Ishikawa (cell line): Measurements from ENCODE around the gene LCNL1.

ENCODE experiments used
- EGR1 ChIP-seq: IDR thresholded peaks from 2 replicates; pipeline ENCODE4 v1.6.1; 2012
- TAF1 ChIP-seq: IDR thresholded peaks from 2 replicates; pipeline ENCODE4 v1.6.1; 2012; ENCODE audit warnings: low read depth, mild to moderate bottlenecking

DNA sequence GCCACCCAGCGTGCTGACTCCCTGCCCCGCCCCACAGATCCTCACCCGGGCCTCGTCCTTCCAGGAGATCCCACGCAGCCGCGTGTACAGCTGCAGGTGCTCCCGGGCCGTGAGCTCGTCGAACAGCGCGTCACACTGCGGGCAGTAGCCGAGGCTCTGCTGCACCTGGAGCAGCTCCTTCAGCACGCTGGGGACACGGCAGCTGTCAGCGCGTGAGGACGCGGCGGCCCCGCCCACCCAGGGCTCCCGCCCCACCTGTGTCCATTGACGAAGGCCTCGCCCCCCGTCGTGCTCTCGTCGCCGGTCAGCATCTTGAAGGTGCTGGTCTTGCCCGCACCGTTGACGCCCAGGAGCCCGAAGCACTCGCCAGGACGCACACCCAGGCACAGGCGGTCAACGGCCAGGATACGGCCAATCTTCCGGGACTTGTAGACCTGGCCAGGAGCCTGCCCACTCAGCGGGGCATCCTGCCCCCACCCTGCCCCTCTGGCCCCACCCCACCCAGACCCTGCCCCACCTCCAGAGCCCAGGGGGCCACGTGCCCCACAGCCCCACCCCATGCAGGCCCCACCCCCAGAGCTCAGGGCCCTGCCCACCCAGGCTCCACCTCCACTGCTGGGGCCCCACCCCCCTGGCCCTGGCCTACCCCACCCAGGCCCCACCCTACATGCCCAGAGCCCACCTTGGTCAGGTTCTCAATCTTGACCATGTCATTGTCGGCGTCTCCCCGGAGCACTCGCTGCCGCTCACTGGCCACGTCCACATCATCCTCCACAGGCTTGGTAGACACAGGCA is 27.3 kb downstream of the LCNL1 start:
- TF ChIP-seq TAF1: no peak
- TF ChIP-seq EGR1: no peak
